ENCODE data around the gene GNG8.

Gene GNG8

GRCh38 chr19:46617601-46618000, 18.4 kb downstream of the GNG8 start:
- no peak overlapping the region for H3K4me2 ChIP-seq (ENCODE audit: low read length)
- no peak overlapping the region for H2AFZ ChIP-seq
- H3K27me3 ChIP-seq (ENCODE audit: control insufficient read depth, insufficient read depth, low read length): no peaks in the 10 kb centered on the region
- H3K4me1 ChIP-seq: no peaks in the 10 kb centered on the region
- no peak overlapping the region for H3K9ac ChIP-seq
- TF ChIP-seq CTCF (IDR thresholded peaks at IDR 0.05): no peak
- H3K27ac ChIP-seq: no peak overlapping the region
- H3K79me2 ChIP-seq: no peaks in the 10 kb centered on the region
- H3K9me3 ChIP-seq (ENCODE audit: control insufficient read depth, low read length): no peaks in the 10 kb centered on the region
- H3K36me3 ChIP-seq (ENCODE audit: control insufficient read depth, insufficient read depth, low read length): no peaks in the 10 kb centered on the region
- no peak overlapping the region for H3K4me3 ChIP-seq (ENCODE audit: low read depth, low read length)

DNA sequence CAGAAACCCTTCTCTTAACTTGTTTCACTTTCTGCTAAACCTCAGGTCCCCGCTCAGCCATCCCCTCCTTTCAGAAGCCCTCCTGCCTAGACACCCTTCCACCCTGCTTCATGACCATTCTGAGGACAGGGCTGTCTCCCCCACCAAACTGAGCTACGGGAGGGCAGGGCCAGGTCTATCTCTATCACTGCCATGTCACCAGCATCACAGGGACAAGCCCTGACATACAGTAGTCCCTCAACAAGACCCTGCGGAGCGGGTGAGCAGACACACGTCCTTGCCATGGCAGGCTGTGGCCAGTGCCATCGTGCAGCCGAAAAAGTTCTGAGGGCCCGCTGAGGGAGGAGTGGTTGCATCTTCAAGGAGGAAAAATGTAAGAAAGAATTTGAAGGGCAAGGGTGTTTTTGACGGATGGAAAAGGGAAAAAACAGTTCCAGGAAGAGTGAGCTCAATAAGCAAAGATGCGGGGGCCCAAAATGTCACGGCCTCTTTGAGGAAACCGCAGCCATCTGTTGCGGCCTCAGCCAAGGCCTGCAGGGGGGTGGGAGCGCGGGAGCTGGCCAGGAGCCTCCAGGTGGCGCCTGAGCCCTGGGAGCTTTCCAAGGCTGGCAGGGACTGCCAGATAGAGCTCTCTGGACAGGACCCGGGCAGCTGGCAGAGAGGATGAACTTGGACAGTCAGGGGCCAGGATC, 19.2 kb downstream of the GNG8 start:
- no peaks in the 10 kb centered on the region for H3K4me1 ChIP-seq

DNA sequence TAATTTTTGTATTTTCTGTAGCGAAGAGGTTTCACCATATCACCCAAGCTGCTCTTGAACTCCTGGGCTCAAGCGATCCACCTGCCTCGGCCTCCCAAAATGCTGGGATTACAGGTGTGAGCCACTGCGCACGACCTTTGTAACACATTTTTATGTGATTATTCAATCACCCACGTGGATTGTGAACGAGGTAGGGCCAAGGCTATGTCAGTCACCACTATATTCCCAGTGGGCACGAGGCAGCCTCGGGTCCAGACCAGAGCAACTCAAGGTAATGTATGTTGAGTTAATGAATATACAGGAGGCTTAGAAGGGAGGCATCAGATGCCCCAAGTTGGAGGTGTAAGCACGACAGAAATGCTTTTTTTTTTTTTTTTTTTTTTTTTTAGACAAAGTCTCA, 20.0 kb downstream of the GNG8 start:
- H3K27me3 ChIP-seq (ENCODE audit: control insufficient read depth, insufficient read depth, low read length): no peaks in the 10 kb centered on the region
- TF ChIP-seq CTCF (IDR thresholded peaks at IDR 0.05): no peak
- H3K4me1 ChIP-seq: no peaks in the 10 kb centered on the region
- H3K4me3 ChIP-seq (ENCODE audit: low read depth, low read length): no peak overlapping the region
- H3K9ac ChIP-seq: no peak overlapping the region
- no peaks in the 10 kb centered on the region for H3K36me3 ChIP-seq (ENCODE audit: control insufficient read depth, insufficient read depth, low read length)
- no peak overlapping the region for H3K4me2 ChIP-seq (ENCODE audit: low read length)
- no peak overlapping the region for H3K27ac ChIP-seq
- no peak overlapping the region for H2AFZ ChIP-seq
- no peaks in the 10 kb centered on the region for H3K79me2 ChIP-seq
- no peaks in the 10 kb centered on the region for H3K9me3 ChIP-seq (ENCODE audit: control insufficient read depth, low read length)

More for the DNA sequence above, 19.2 kb downstream of the GNG8 start:
- Histone ChIP-seq H3K9ac (no peak overlapping the region), H3K9me3 (ENCODE audit: control insufficient read depth, low read length) (no peaks in the 10 kb centered on the region), H3K79me2 (no peaks in the 10 kb centered on the region), H3K4me3 (ENCODE audit: low read depth, low read length) (no peak overlapping the region), H3K27ac (no peak overlapping the region), H3K36me3 (ENCODE audit: control insufficient read depth, insufficient read depth, low read length) (no peaks in the 10 kb centered on the region), H3K4me2 (ENCODE audit: low read length) (no peak overlapping the region), H3K27me3 (ENCODE audit: control insufficient read depth, insufficient read depth, low read length) (no peaks in the 10 kb centered on the region), H2AFZ (no peak overlapping the region)
- TF ChIP-seq CTCF (IDR thresholded peaks at IDR 0.05): peak; percentile 57

GRCh38 chr19:46614114-46614722, 21.8 kb downstream of the GNG8 start:
- Histone ChIP-seq H2AFZ (peak overlapping the region; percentile 61), H3K27ac (no peak overlapping the region), H3K36me3 (ENCODE audit: control insufficient read depth, insufficient read depth, low read length) (no peaks in the 10 kb centered on the region), H3K27me3 (ENCODE audit: control insufficient read depth, insufficient read depth, low read length) (no peaks in the 10 kb centered on the region), H3K4me3 (ENCODE audit: low read depth, low read length) (no peak overlapping the region), H3K4me1 (no peaks in the 10 kb centered on the region), H3K4me2 (ENCODE audit: low read length) (no peak overlapping the region), H3K9me3 (ENCODE audit: control insufficient read depth, low read length) (no peaks in the 10 kb centered on the region), H3K79me2 (no peaks in the 10 kb centered on the region), H3K9ac (no peak overlapping the region)
- peak; percentile 94 for TF ChIP-seq CTCF (IDR thresholded peaks at IDR 0.05)

DNA sequence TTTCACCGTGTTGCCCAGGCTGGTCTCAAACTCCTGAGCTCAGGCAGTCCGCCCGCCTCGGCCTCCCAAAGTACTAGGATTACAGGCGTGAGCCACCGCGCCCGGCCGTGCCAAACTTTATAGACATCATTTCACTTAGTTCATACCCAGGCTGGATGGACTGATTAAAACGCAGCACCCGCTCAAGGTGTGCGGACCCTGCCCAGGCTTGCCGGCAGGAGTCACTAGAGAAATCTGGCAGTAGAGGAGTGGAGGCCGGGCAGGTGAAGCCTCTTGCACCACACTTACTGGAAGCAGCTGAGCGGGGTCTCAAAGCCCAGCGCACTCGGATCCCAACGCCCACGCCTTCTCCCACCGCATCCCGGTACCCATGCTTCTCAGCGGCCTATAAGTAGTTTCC, 22.5 kb downstream of the GNG8 start:
- H3K27me3 ChIP-seq (ENCODE audit: control insufficient read depth, insufficient read depth, low read length): no peaks in the 10 kb centered on the region
- no peak for TF ChIP-seq CTCF (IDR thresholded peaks at IDR 0.05)
- no peak overlapping the region for H3K4me2 ChIP-seq (ENCODE audit: low read length)
- no peak overlapping the region for H3K4me3 ChIP-seq (ENCODE audit: low read depth, low read length)
- H3K27ac ChIP-seq: no peak overlapping the region
- H3K79me2 ChIP-seq: no peaks in the 10 kb centered on the region
- no peak overlapping the region for H2AFZ ChIP-seq
- H3K9ac ChIP-seq: no peak overlapping the region
- H3K4me1 ChIP-seq: no peaks in the 10 kb centered on the region
- no peaks in the 10 kb centered on the region for H3K9me3 ChIP-seq (ENCODE audit: control insufficient read depth, low read length)
- H3K36me3 ChIP-seq (ENCODE audit: control insufficient read depth, insufficient read depth, low read length): no peaks in the 10 kb centered on the region

Data from parathyroid adenoma (tissue), 2 donors.